Measurements from ENCODE around the gene PERM1. TPM values are rescaled to one million over a fixed set of nuclear protein-coding genes. Genes with fewer than 3 reads are reported as not detected.
A peak's percentile ranks its signal among the peaks of the same experiment; 100 is the strongest.
"Not testable (repeated sequence)": the region's sequence is repeated elsewhere in the genome, so short reads cannot be mapped to it uniquely, and the experiment has no call there.

The PERM1 gene
- total RNA-seq, 8 experiments from 2014 or later = 0.05 to 1.7 (median 0.20) TPM; not detected in 1

GRCh38 chr1:999725-1000356 lies 17.9 kb upstream of the PERM1 start, which contains the start of gene HES4:
Gene HES4 (minus strand): TSS chr1:1000097. CDS start chr1:999973, 124 bp downstream.
- H3K4me3 ChIP-seq = peak within 1 kb of the TSS; percentile 52 to 99 (median 55)
- peak; percentile 52 to 73 (median 62) for ATAC-seq (replicated peaks in 6 of 8)
- no CpG with 5 or more reads among the region's 95 CpGs for WGBS, 10 experiments
- peaks cover 29 to 43% of the 10 kb centered on the region in 2 donors for H3K4me1 ChIP-seq (replicated peaks in 1 of 2)
- peak within 1 kb of the TSS; percentile 96 to 98 for H3K27ac ChIP-seq
- in situ Hi-C loops (cut with MboI; ENCODE audit: low pct_unique_long_range_greater_than_20kb in 2 of 9, low sequenced_read_pairs in 9 of 9, unreplicated experiment in 9 of 9) = loop anchor here in 2 of 9 experiments (25.0 kb wide), 1 partner anchor 262 kb away; the partner anchor contains the start of gene UBE2J2 (in 2 of the 2)

GRCh38 chr1:998995-999724 lies 17.3 kb upstream of the PERM1 start:
- ATAC-seq (replicated peaks in 6 of 8) = peak; percentile 3 to 40 (median 28)
- peak overlapping the region; percentile 96 to 98 for H3K27ac ChIP-seq
- WGBS, 10 experiments = 0 to 3% (median 1%) methylated on average over 1 to 18 of the region's 86 CpGs; no CpG with 5 or more reads in 6 of the 10 experiments

GRCh38 chr1:998745-998994 lies 16.8 kb upstream of the PERM1 start:
- in situ Hi-C loops (cut with MboI; ENCODE audit: low pct_unique_long_range_greater_than_20kb in 2 of 9, low sequenced_read_pairs in 9 of 9, unreplicated experiment in 9 of 9) = no loop called here
- WGBS, 10 experiments = 0 to 20% methylated on average over 1 to 2 of the region's 27 CpGs; no CpG with 5 or more reads in 8 of the 10 experiments
- Histone ChIP-seq H3K4me1 (replicated peaks in 1 of 2) (peaks cover 20 to 33% of the 10 kb centered on the region in 2 donors), H3K4me3 (peak overlapping the region; percentile 52 to 99 (median 55)), H3K27ac (peak overlapping the region; percentile 96 to 98)
- ATAC-seq (replicated peaks in 6 of 8) = peak in 4 of 8 experiments; percentile 3 to 29 (median 15)

More at GRCh38 chr1:998995-999724, 17.3 kb upstream of the PERM1 start:
- in situ Hi-C loops (cut with MboI; ENCODE audit: low pct_unique_long_range_greater_than_20kb in 2 of 9, low sequenced_read_pairs in 9 of 9, unreplicated experiment in 9 of 9) = no loop called here
- Histone ChIP-seq H3K4me1 (replicated peaks in 1 of 2) (peaks cover 23 to 36% of the 10 kb centered on the region in 2 donors), H3K4me3 (peak overlapping the region; percentile 52 to 99 (median 55))

- Histone ChIP-seq H3K4me1 (replicated peaks in 1 of 2) (peaks cover 20 to 33% of the 10 kb centered on the region in 2 donors), H3K27ac (peak overlapping the region; percentile 96 to 98), H3K4me3 (peak overlapping the region; percentile 52 to 99 (median 55))
- in situ Hi-C loops (cut with MboI; ENCODE audit: low pct_unique_long_range_greater_than_20kb in 2 of 9, low sequenced_read_pairs in 9 of 9, unreplicated experiment in 9 of 9) = no loop called here
- 6 to 15% methylated on average over 4 to 23 of the region's 75 CpGs; no CpG with 5 or more reads in 8 of the 10 experiments for WGBS, 10 experiments
- peak in 5 of 8 experiments; percentile 0 to 26 (median 17) for ATAC-seq (replicated peaks in 6 of 8)
Measured at GRCh38 chr1:997993-998744, 16.3 kb upstream of the PERM1 start.

- peaks cover 20 to 33% of the 10 kb centered on the region in 2 donors for H3K4me1 ChIP-seq (replicated peaks in 1 of 2)
- H3K27ac ChIP-seq = peak overlapping the region in 1 of 2 donors; percentile 96
- in situ Hi-C loops (cut with MboI; ENCODE audit: low pct_unique_long_range_greater_than_20kb in 2 of 9, low sequenced_read_pairs in 9 of 9, unreplicated experiment in 9 of 9) = no loop called here
- no CpG with 5 or more reads among the region's 3 CpGs for WGBS, 10 experiments
- no peak for ATAC-seq (replicated peaks in 6 of 8)
- peak overlapping the region; percentile 52 to 99 (median 55) for H3K4me3 ChIP-seq
Measured at GRCh38 chr1:997713-997992, 15.8 kb upstream of the PERM1 start.

GRCh38 chr1:996851-997712 lies 15.2 kb upstream of the PERM1 start:
- peaks cover 20 to 31% of the 10 kb centered on the region in 2 donors for H3K4me1 ChIP-seq (replicated peaks in 1 of 2)
- WGBS, 10 experiments = 49 to 90% (median 60%) methylated on average over 2 to 3 of the region's 24 CpGs; no CpG with 5 or more reads in 5 of the 10 experiments
- in situ Hi-C loops (cut with MboI; ENCODE audit: low pct_unique_long_range_greater_than_20kb in 2 of 9, low sequenced_read_pairs in 9 of 9, unreplicated experiment in 9 of 9) = no loop called here
- peak overlapping the region in 1 of 2 donors; percentile 96 for H3K27ac ChIP-seq
- no peak for ATAC-seq (replicated peaks in 6 of 8)
- H3K4me3 ChIP-seq = peak overlapping the region in 4 of 5 donors; percentile 54 to 99 (median 61)

GRCh38 chr1:995665-996633 lies 14.1 kb upstream of the PERM1 start:
- Histone ChIP-seq H3K4me1 (replicated peaks in 1 of 2) (peaks cover 20 to 30% of the 10 kb centered on the region in 2 donors), H3K4me3 (no peak overlapping the region), H3K27ac (peak overlapping the region in 1 of 2 donors; percentile 2)
- WGBS, 10 experiments = 17 to 57% (median 42%) methylated on average over 2 to 4 of the region's 30 CpGs; no CpG with 5 or more reads in 7 of the 10 experiments
- no peak for ATAC-seq (replicated peaks in 6 of 8)
- in situ Hi-C loops (cut with MboI; ENCODE audit: low pct_unique_long_range_greater_than_20kb in 2 of 9, low sequenced_read_pairs in 9 of 9, unreplicated experiment in 9 of 9) = no loop called here

GRCh38 chr1:994546-994945 lies 12.7 kb upstream of the PERM1 start:
- H3K4me3 ChIP-seq; in situ Hi-C loops (cut with MboI; ENCODE audit: low pct_unique_long_range_greater_than_20kb in 2 of 9, low sequenced_read_pairs in 9 of 9, unreplicated experiment in 9 of 9); ATAC-seq (replicated peaks in 6 of 8); H3K27ac ChIP-seq: not testable (repeated sequence)
- H3K4me1 ChIP-seq (replicated peaks in 1 of 2) = peaks cover 20 to 30% of the 10 kb centered on the region in 2 donors
- WGBS, 10 experiments = 71 to 93% (median 78%) methylated on average over 1 to 6 of the region's 6 CpGs; no CpG with 5 or more reads in 4 of the 10 experiments

GRCh38 chr1:993379-993995 lies 11.6 kb upstream of the PERM1 start:
- peaks cover 20 to 30% of the 10 kb centered on the region in 2 donors for H3K4me1 ChIP-seq (replicated peaks in 1 of 2)
- in situ Hi-C loops (cut with MboI; ENCODE audit: low pct_unique_long_range_greater_than_20kb in 2 of 9, low sequenced_read_pairs in 9 of 9, unreplicated experiment in 9 of 9) = no loop called here
- 48 to 72% (median 54%) methylated on average over 7 to 11 of the region's 15 CpGs; no CpG with 5 or more reads in 7 of the 10 experiments for WGBS, 10 experiments
- H3K27ac ChIP-seq = no peak overlapping the region
- H3K4me3 ChIP-seq = no peak overlapping the region
- ATAC-seq (replicated peaks in 6 of 8) = no peak

- Histone ChIP-seq H3K4me3 (no peak overlapping the region), H3K27ac (no peak overlapping the region), H3K4me1 (replicated peaks in 1 of 2) (peaks cover 11 to 19% of the 10 kb centered on the region in 2 donors)
- 67 to 100% (median 89%) methylated on average over 1 to 7 of the region's 7 CpGs for WGBS, 10 experiments
- ATAC-seq (replicated peaks in 6 of 8) = no peak
- in situ Hi-C loops (cut with MboI; ENCODE audit: low pct_unique_long_range_greater_than_20kb in 2 of 9, low sequenced_read_pairs in 9 of 9, unreplicated experiment in 9 of 9) = no loop called here
Measured at GRCh38 chr1:992362-992761, 10.5 kb upstream of the PERM1 start.

GRCh38 chr1:991895-992294 lies 10.0 kb upstream of the PERM1 start:
- peaks cover 6 to 14% of the 10 kb centered on the region in 2 donors for H3K4me1 ChIP-seq (replicated peaks in 1 of 2)
- no peak overlapping the region for H3K27ac ChIP-seq
- H3K4me3 ChIP-seq = no peak overlapping the region
- ATAC-seq (replicated peaks in 6 of 8) = no peak
- WGBS, 10 experiments = 71 to 97% (median 92%) methylated on average over 3 to 10 of the region's 10 CpGs
- in situ Hi-C loops (cut with MboI; ENCODE audit: low pct_unique_long_range_greater_than_20kb in 2 of 9, low sequenced_read_pairs in 9 of 9, unreplicated experiment in 9 of 9) = no loop called here
